GM19193 (cell line): Measurements from ENCODE around the gene ZNF384.

Experiments used
- POLR2A ChIP-seq: IDR thresholded peaks from 4 replicates; pipeline ENCODE4 v1.6.1; 2011; ENCODE audit not compliant: insufficient read depth, insufficient read length; ENCODE audit errors: extremely low read depth

Gene ZNF384

DNA sequence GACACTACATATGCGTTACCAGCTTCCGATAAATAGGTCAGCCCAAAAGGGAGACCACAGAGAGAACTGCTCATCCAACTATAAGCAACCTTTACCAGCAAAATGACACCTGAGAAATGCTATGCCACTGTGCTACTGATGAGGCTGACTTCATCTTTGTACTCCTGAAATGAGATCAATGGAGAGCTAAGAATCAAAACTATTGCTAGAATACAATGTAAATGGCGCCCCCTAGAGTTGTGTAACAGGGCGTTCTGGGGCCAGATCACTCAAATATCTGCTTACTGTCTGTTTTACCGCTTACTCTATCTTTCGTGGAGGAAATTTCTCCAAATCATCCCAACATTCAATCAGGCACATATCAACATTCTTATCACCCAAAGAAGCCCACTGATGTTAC, 4.6 kb downstream of the ZNF384 start:
- TF ChIP-seq POLR2A = no peak

DNA sequence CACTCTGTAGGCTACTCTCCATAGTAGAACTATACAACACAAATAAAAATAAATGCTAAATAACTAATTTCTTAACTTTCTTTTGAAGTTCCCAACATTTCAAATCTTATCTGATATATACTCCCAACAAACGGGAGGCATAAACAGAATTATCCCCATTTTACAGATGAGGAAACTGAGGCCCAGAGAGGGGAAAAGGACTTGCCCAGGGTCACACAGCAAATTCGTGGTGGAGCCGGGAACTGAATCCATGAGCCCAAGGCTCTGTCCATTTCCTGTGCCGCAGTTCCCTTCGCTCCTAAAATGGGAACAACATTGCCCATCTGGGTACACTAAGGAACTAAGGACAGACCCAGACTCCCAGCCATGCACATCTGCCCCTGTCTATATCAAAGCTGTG, 12.2 kb downstream of the ZNF384 start:
- TF ChIP-seq POLR2A = no peak

DNA sequence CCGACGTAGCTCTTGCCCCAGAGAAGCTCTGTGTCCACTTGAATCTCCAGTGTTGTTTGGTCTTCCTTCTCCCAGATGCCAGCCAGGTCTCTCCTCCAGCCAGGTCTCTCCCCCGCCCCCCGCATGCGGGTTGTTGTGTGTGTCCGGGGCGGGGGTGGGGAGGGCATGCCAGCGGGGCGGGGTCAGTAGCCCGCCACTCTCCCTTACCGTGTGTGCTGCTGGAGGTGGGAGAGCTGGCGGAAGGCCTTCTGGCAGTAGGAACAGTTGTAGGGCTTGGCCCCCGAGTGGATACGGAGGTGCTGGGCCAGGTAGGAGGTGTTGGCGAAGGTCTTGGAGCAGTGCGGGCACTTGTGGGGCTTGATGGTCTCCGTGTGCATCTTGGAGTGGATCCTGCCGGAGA, 17.0 kb downstream of the ZNF384 start:
- no peak for TF ChIP-seq POLR2A

DNA sequence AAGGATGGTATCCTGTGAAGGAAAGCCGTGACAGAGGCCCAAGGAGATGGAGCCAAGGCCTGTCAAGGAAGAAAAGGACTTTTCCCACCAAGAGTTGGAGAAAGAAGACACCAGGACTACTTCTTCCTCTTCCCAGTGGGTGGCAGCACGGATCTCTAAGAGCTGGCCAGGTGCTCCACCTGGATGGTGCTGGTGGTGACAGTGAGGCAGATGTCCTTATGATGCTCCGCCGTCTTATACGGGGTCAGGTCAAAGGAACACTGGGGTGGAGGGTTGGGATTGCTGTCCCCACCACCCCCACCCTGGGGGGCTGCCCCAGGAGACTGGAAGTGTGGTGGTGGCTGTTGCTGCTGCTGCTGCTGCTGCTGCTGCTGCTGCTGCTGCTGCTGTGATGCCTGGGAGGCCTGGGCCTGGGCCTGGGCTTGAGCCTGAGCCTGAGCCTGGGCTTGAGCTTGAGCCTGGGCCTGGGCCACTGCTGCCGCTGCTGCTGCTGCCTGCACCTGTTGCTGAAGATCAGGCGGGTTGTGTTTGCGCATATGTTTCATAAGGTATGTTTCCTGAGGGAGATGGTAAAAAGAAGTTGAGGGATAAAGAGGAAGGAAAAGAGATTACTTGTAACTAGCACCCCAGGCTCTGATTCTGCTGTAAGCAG, 21.5 kb downstream of the ZNF384 start:
- TF ChIP-seq POLR2A = no peak

DNA sequence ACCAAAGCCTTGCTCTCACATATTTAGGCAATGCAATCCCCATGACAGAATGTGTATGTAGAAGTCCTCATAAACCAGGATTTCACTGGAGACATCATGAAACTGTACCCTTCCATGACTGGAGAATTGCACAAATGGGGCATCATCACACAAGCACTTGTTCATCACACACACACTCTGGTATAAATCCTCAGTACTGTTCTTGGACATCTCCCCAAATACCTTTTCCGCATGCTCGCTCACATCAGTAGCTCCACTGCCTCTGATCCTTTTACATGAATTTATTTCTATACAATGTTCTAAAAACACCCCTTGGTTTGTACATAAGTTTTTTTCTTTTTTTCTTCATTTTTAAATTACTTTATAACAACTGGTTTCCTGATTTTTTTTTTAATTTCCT, 23.0 kb downstream of the ZNF384 start:
- no peak for TF ChIP-seq POLR2A

DNA sequence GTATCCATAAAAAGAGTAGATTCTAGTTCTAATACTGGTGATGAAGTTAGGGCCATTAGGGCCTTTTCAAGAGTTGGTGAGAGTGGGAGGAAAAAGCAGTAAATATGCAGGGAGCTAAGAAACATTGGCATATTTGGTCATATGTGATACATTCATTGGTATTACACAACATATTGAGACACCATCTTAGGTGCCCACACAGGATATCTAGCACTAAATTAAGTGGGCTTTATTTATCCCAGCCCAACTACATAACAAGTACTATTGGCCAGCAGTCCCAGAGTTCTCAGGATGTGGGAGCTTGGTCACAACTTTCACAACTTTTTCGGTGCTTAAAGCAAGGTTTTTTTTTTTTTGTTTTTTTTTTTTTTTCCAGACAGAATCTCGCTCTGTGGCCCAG, 24.3 kb downstream of the ZNF384 start:
- TF ChIP-seq POLR2A = peak; percentile 24

- peak; percentile 71 for TF ChIP-seq POLR2A
Observed at GRCh38 chr12:6662906-6663742, 26.1 kb downstream of the ZNF384 start, which contains the start of gene ING4. ING4 (minus strand) TSS chr12:6663119; CDS start chr12:6663101, 18 bp downstream.

DNA sequence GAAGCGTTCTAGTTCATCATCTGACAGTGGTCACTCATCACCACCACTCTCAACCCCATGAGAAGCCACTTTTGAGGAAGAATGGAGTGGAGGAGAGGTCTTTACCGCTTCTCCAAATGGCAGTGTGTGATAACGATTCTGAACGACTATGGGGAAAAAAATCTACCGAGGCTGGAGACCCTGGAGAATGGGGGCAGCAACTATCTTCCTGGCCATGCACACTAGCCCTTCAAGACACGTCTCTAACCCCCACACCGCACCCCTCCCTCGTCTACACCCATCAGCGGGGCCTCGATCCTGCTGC, 26.6 kb downstream of the ZNF384 start:
- no peak for TF ChIP-seq POLR2A

- TF ChIP-seq POLR2A = no peak
Observed at GRCh38 chr12:6653987-6654386, 35.2 kb downstream of the ZNF384 start.

- TF ChIP-seq POLR2A = no peak
Observed at GRCh38 chr12:6653342-6653741, 35.8 kb downstream of the ZNF384 start.

GRCh38 chr12:6652391-6652790, 36.8 kb downstream of the ZNF384 start:
- no peak for TF ChIP-seq POLR2A

DNA sequence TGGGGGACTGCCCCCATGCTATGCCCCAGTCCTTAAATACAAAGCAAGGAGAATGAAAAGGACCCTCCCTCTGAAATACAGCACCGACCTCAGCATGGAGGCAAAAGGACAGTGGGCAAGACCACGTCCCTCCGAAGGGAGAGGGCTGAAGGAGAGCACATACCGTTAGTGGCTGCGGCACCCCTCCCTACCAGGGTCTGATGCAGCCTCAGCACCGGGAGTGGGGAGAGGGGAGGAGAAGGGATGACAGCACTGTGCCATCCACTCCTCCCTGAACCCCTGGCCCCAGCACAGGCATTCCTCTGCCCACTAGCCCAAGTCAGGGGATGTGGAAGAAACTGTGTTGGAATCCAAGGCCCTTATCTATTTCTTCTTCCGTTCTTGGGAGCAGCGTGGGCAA, 38.3 kb downstream of the ZNF384 start:
- no peak for TF ChIP-seq POLR2A

DNA sequence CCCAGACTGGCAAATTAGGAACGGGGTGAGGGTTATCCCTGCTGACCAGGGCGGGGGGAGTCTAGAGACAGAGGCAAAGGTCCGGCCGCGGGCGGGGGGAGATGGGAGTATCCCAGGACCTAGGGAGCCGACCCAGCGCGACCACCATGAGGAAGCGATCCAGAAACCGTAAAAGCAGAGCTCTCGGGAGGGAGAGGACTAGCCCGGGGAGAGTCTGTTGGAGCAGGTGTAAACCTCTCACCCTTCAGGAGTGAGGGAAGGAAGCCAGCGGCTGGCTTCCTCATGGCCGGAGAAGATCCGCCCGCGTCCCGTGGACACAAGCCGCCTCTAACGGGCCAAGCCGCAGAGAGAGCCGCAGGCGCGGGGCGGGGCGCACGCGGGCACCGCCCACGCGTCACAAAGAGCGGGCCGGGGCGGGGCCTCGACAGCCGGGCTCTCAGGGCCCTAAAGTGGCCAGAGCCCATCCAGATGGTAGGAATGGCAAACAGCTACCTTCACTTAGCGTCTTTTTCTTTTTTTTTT, 42.0 kb downstream of the ZNF384 start, which contains the start of gene ACRBP:
TSS of gene ACRBP (minus strand) at position 350 of the 522 bp plus-strand sequence. CDS start at position 284, 66 bp downstream.
- TF ChIP-seq POLR2A = peak; percentile 75

DNA sequence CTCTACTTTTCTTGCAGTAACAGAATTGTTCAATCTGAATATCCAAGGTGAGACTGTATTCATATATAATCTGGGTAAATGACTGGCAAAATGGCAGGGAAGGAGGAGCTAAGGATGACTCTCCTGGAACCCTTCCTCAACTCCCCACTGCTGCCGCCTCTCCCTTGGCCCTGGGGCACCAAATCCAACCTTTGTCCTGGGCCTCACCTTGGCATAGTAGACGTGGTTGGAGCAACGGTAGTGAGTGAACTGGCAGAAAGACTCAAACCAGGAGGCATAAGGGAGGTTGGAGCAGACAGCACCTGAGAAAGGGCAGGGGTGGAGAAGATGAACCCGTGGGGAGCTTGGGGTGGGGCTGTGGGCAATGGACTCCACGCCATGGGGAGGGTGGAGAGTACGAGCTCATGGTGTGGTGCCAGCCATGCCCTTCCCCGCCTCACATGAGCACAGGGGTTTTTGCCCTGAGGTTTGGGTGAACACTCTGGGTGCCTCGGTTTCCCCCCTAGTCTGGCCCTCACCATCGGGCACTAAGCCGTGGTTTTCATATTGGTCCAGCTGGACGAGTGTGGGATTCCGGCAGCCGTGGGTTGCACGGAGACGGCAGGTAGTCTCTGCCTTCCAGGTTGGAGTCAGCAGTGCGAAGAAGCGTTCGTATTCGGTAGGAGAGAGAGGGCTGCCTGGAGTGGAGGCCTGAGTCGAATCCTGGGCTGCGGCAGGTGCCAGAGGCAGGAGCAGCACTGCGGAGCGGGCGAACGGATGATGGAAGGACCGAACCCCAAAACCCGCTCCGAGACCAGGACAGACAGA, 42.7 kb downstream of the ZNF384 start:
- no peak for TF ChIP-seq POLR2A

DNA sequence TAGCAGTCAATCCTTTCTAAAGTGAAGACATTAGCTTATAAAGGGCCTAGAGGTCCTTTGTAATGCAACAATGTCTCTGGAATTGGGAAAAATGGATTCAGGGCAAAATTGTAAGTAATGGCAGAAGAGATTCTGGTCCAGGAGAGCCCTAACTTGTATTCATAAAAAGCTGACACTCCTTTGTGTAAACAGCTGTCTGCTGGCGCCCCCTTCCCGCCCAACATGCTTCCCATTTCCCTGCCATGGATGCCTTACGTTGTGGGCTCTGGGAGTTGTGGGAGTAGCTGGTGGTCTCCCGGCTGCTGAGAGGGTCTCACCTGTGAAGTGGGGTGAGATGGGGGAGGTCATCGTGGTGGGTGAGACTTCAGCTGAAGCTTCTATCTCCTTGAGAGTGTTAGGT, 44.3 kb downstream of the ZNF384 start:
- no peak for TF ChIP-seq POLR2A
